GM23248 (cell line): Measurements from ENCODE around the gene GLB1L2.

ENCODE experiments used
- EZH2 ChIP-seq: fragments of 200-600 bp; sonication (generic); IDR thresholded peaks from 2 replicates; pipeline ENCODE4 v1.6.1; 2018; ENCODE audit warnings: antibody characterized with exemption, mild to moderate bottlenecking; ENCODE audit not compliant: insufficient read depth, poor library complexity, severe bottlenecking
- EZH2phosphoT487 ChIP-seq: fragments of 200-600 bp; sonication (generic); IDR thresholded peaks from 2 replicates; pipeline ENCODE4 v1.6.1; 2018; ENCODE audit warnings: antibody characterized with exemption, moderate library complexity, mild to moderate bottlenecking, low read depth; ENCODE audit not compliant: insufficient read depth

DNA sequence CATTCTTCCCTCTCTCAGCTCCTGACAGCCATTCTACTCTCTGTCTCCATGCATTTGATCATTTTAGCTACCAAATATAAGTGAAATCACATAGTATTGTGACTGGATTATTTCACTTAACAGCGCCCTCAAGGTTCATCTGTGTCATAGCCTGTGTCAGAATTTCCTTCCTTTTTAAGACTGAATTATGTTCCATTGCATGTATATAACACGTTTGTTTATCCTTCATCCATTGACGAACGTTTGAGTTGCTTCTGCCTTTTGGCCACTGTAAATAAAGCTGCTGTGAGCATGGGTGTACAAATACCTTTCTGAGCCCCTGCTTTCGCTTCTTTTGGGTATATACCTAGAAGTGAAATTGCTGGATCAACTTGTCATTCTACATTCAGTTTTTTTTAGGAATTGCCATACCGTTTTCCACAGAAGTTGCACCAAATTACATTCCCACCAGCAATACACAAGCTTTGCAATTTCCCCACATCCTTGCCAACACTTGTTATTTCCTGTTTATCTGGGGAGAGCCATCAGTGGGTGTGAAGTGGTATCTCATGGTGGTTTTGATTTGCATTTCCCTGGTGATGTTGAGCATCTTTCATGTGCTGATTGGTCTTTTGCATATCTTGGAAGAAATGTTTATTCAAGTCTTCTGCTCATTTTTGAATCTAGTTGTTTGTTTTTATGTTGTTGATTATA, 17.5 kb downstream of the GLB1L2 start:
- no peak for TF ChIP-seq EZH2phosphoT487
- TF ChIP-seq EZH2 = no peak
